ENCODE data around the gene GLRX5.
"Not testable (repeated sequence)": the region's sequence is repeated elsewhere in the genome, so short reads cannot be mapped to it uniquely, and the experiment has no call there.

GLRX5 gene

GRCh38 chr14:95564060-95564459, 29.2 kb downstream of the GLRX5 start:
- Mint-ChIP-seq H3K9me3 (no peaks in the 10 kb centered on the region), H3K27me3 (ENCODE audit: low read depth) (peaks cover 10% of the 10 kb centered on the region), H3K4me1 (ENCODE audit: low read depth) (peaks cover 3% of the 10 kb centered on the region), H3K36me3 (ENCODE audit: low read depth) (no peaks in the 10 kb centered on the region), H3K27ac (no peak overlapping the region), H3K4me3 (no peak overlapping the region)

DNA sequence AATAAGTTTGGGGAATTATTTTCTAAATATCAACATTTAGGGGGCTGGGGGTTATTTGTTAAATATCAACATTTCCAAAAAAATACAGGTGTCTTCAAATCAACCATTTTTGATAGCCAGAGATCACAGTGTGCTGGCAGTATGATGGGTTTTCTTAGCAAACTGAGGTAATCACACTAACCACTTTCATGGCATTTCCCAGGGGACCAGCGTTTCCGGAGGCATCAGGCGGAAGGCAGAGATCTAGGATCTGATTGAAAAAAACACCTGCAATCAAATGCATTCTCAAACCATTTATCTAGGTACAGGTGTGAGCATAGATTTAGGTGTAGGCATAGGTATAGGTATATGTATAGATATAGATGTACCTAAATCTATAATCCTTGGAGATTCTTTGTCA, 34.6 kb downstream of the GLRX5 start:
- Mint-ChIP-seq H3K36me3 (ENCODE audit: low read depth) (no peaks in the 10 kb centered on the region), H3K4me3 (no peak overlapping the region), H3K27me3 (ENCODE audit: low read depth) (peaks cover 18% of the 10 kb centered on the region), H3K4me1 (ENCODE audit: low read depth) (no peaks in the 10 kb centered on the region), H3K27ac (no peak overlapping the region), H3K9me3 (no peaks in the 10 kb centered on the region)

GRCh38 chr14:95573313-95573712, 38.5 kb downstream of the GLRX5 start:
- Mint-ChIP-seq H3K9me3 (no peaks in the 10 kb centered on the region), H3K4me3 (no peak overlapping the region), H3K27me3 (ENCODE audit: low read depth) (peaks cover 27% of the 10 kb centered on the region), H3K36me3 (ENCODE audit: low read depth) (no peaks in the 10 kb centered on the region), H3K4me1 (ENCODE audit: low read depth) (no peaks in the 10 kb centered on the region), H3K27ac (no peak overlapping the region)

DNA sequence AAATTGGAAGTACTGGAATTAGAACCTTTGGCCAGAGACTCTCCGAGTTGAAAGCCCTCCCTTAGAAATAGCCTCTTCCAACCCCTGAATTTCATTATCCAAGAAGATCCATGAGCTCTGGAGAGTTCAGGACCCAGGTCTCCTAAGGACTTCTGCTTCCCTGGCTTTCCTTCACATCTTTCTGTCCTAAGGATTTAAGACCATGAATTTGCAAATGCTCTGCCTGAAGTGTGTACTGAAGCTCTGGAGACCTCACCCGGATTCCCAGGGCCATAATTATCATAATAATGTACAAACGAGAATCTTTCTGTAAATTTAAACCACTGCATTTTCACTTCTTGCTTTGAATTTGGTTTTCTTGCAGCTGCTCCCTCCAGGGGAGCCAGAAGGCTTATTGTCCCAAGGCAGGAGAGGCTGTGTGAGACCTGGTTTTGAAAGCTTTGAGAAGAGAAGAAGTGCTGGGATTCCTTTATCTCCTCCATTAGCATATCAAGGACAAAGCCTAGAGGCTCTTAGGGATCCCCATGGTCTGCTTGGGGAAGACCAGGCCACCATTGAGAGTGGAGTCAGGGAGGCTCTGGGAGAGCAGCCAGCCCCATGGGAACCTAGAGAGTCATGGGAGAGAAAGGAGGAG, 41.1 kb downstream of the GLRX5 start:
- Mint-ChIP-seq H3K4me3 (no peak overlapping the region), H3K4me1 (ENCODE audit: low read depth) (no peaks in the 10 kb centered on the region), H3K27ac (no peak overlapping the region), H3K27me3 (ENCODE audit: low read depth) (peaks cover 14% of the 10 kb centered on the region), H3K9me3 (no peaks in the 10 kb centered on the region), H3K36me3 (ENCODE audit: low read depth) (no peaks in the 10 kb centered on the region)

GRCh38 chr14:95577067-95577800, 42.4 kb downstream of the GLRX5 start:
- Mint-ChIP-seq H3K4me1 (ENCODE audit: low read depth) (no peaks in the 10 kb centered on the region), H3K4me3 (no peak overlapping the region), H3K9me3 (no peaks in the 10 kb centered on the region), H3K27ac (no peak overlapping the region), H3K36me3 (ENCODE audit: low read depth) (no peaks in the 10 kb centered on the region), H3K27me3 (ENCODE audit: low read depth) (peaks cover 9% of the 10 kb centered on the region)

GRCh38 chr14:95577870-95578269, 43.0 kb downstream of the GLRX5 start:
- H3K27ac Mint-ChIP-seq = no peak overlapping the region
- H3K4me3 Mint-ChIP-seq = no peak overlapping the region
- peaks cover 9% of the 10 kb centered on the region for H3K27me3 Mint-ChIP-seq (ENCODE audit: low read depth)
- no peaks in the 10 kb centered on the region for H3K4me1 Mint-ChIP-seq (ENCODE audit: low read depth)
- no peaks in the 10 kb centered on the region for H3K9me3 Mint-ChIP-seq
- H3K36me3 Mint-ChIP-seq (ENCODE audit: low read depth) = no peaks in the 10 kb centered on the region

DNA sequence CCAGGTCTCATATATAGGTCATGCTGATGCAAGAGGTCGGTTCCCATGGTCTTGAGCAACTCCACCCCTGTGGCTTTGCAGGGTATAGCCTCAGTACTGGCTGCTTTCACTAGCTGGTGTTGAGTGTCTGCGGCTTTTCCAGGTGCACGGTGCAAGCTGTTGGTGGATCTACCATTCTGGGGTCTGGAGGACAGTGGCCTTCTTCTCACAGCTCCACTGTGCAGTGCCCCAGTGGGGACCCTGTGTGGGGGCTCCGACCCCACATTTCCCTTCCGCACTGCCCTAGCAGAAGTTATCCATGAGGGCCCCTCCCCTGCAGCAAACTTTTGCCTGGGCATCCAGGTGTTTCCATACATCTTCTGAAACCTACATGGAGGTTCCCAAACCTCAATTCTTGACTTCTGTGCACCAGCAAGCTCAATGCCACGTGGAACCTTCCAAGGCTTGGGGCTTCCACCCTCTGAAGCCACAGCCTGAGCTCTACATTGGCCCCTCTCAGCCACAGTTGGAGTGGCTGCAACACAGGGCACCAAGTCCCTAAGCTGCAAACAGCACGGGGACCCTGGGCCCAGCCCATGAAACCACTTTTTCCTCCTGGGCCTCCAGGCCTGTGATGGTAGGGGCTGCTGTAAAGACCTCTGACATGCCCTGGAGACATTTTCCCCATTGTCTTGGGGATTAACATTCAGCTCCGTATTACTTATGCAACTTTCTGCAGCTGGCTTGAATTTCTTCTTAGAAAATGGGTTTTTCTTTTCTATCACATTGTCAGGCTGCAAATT, 49.2 kb downstream of the GLRX5 start:
- not testable (repeated sequence) for H3K4me3 Mint-ChIP-seq; H3K27ac Mint-ChIP-seq; H3K9me3 Mint-ChIP-seq; H3K36me3 Mint-ChIP-seq (ENCODE audit: low read depth); H3K4me1 Mint-ChIP-seq (ENCODE audit: low read depth); H3K27me3 Mint-ChIP-seq (ENCODE audit: low read depth)

DNA sequence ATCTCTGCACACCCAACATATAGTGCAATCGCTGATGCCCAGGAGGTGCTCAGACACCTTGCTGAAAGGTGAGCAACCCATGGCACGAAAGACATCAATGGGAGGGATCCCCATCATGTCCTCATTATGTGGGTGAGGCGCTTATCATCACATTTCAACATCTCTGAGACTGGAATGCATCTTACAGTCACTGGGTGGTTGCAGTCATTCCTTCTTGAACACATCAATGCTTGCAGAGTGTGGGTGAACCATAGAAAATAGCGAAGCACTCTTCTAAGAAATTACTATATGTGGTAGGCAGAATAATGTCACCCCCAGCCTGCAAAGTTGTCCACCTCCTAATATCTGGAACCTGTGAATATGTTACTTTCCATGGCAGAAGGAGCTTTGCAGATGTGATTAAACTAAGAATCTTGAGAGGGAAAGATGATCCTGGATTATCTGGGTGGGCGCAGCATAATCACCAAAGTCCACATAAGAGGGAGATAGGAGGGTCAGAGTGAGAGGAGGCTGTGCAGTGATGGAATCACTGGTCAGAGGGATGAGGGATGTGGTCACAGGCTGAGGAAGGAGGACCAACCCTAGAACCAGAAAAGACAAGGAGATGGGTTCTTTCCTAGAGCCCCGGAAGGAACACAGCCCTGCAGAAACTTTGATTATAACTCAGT, 51.2 kb downstream of the GLRX5 start:
- Mint-ChIP-seq H3K9me3 (peaks cover 3% of the 10 kb centered on the region), H3K36me3 (ENCODE audit: low read depth) (no peaks in the 10 kb centered on the region), H3K4me3 (no peak overlapping the region), H3K4me1 (ENCODE audit: low read depth) (no peaks in the 10 kb centered on the region), H3K27me3 (ENCODE audit: low read depth) (no peaks in the 10 kb centered on the region), H3K27ac (no peak overlapping the region)

GRCh38 chr14:95591182-95591581, 56.3 kb downstream of the GLRX5 start:
- H3K9me3 Mint-ChIP-seq; H3K27me3 Mint-ChIP-seq (ENCODE audit: low read depth); H3K4me3 Mint-ChIP-seq; H3K36me3 Mint-ChIP-seq (ENCODE audit: low read depth); H3K4me1 Mint-ChIP-seq (ENCODE audit: low read depth); H3K27ac Mint-ChIP-seq: not testable (repeated sequence)

All from T-helper 1 cell treated with Interleukin-12 subunit alpha and Interleukin-12 subunit beta and Interleukin-4 antibody, amounts not matched to agents 30 μg/mL and 1 μg/mL, for 36 hours (primary cell).